Body of pancreas (tissue), 4 donors: ENCODE results near the gene FUBP3.

Source experiments
- CTCF ChIP-seq, 7 experiments: fragments of 450-650 bp in 4 of 7; fragments of 200-600 bp in 3 of 7; sonication (generic) in 3 of 7; IDR thresholded peaks; one replicate each; pipeline ENCODE4 v1.5.1; 2016 to 2019; ENCODE audit warnings: antibody characterized with exemption in 7 of 7
- POLR2A ChIP-seq, 3 donors: fragments of 450-650 bp; IDR thresholded peaks; one replicate each; pipeline ENCODE4 v1.6.1; 2016; ENCODE audit warnings: antibody characterized with exemption in 3 of 3, mild to moderate bottlenecking in 2 of 3

GRCh38 chr9:130634191-130634768, 54.9 kb downstream of the FUBP3 start:
- no peak for TF ChIP-seq CTCF (IDR thresholded peaks at IDR 0.05)
- no peak for TF ChIP-seq POLR2A (IDR thresholded peaks at IDR 0.05)
